Small intestine (tissue), 4 donors: ENCODE data around the gene RNF148. TPM values are rescaled to one million over a fixed set of nuclear protein-coding genes. Genes with fewer than 3 reads are reported as not detected.

ENCODE experiments used
- polyA plus RNA-seq, 4 donors: library from polyadenylated mRNA; stranded (reverse) in 3 of 4; unstranded in 1 of 4; fragments of 200-250 nt in 3 of 4; fragments of 120-200 nt in 1 of 4; gene quantifications; one replicate each; pipeline versions ENCODE4 v1.2.1 to v1.2.3, GENCODE V29; 2013
- donor health status: healthy with polysubstance abuse.
- donor health status: Bipolar disorder and iron deficiency.
- donor health status: healthy.

The RNF148 gene
- polyA plus RNA-seq, 4 donors = 0.07 to 0.67 (median 0.15) TPM; not detected in 1

Other genes starting within 250 kb of the RNF148 start
- under 1 TPM in 2 of 4 donors, not detected in 2; 0.04 to 0.10 TPM for gene RNF133, start 3.8 kb downstream of the RNF148 start, polyA plus RNA-seq
- 10 to 100 TPM; 11.3 to 26.6 (median 14.8) TPM for gene CADPS2, start 183.5 kb upstream of the RNF148 start, polyA plus RNA-seq